Retina (tissue), 1 donor: Measurements from ENCODE around the gene PARG.
A peak's percentile ranks its signal among the peaks of the same experiment; 100 is the strongest.
"Not testable (repeated sequence)": the region's sequence is repeated elsewhere in the genome, so short reads cannot be mapped to it uniquely, and the experiment has no call there.

Experiments used
- DNase-seq: peaks from one replicate; pipeline ENCODE4 v3.0.0-alpha.2; 2016

PARG gene

DNA sequence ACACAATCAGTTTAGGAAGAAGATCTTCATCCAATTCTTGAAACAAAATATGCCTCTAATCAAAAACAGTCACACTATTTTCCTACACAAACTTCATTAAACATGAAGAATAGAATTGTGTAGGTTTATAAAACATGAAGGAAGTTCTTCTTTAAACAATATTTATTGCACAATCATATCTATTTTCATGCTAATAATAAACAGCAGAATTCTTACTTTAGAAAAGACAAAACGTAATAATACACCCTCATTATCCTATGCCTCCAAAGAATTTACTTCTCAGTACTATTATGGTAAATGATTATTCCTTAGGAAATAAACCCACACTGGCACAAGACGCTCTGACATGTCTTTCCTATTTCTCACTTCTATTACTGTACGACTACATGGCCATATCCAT is 41.4 kb downstream of the PARG start:
- not testable (repeated sequence) for DNase-seq

DNA sequence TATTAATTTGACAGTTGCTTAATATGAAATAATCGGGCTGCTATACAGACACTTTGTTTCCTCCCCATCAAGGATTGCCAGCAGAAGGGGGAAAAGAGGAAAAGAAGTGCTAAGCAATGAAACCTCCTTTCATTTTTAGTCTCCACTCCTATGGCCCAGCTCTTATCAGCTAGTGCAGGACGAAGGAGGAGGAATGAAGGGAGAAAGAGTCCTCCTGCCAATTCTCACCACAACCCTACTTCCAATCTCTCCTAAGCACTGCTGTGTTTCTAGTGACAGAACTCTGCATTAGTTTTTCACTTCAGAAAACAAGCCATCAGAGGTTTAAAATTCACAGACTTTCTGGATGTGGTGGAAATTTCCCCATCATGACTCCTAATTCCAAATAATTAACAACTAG is 41.8 kb downstream of the PARG start:
- DNase-seq: not testable (repeated sequence)

DNA sequence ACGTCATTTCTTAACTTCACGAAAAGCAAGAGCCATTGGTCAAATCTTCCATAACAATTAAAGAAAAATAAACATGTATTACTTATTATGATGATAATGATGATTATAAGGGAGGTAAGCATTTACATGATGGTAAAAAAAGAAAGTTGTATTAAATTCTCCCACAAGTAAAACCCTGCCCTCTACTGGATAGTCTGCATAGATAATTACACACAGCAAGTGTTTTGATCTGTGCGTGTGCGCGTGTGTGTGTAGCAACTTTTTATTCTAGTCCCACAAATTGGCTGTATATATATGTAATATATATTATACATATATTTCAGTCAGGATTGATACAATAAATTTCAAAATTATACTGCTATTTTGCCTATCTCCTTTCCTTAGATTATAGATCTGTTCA is 51.8 kb downstream of the PARG start:
- DNase-seq: not testable (repeated sequence)

DNA sequence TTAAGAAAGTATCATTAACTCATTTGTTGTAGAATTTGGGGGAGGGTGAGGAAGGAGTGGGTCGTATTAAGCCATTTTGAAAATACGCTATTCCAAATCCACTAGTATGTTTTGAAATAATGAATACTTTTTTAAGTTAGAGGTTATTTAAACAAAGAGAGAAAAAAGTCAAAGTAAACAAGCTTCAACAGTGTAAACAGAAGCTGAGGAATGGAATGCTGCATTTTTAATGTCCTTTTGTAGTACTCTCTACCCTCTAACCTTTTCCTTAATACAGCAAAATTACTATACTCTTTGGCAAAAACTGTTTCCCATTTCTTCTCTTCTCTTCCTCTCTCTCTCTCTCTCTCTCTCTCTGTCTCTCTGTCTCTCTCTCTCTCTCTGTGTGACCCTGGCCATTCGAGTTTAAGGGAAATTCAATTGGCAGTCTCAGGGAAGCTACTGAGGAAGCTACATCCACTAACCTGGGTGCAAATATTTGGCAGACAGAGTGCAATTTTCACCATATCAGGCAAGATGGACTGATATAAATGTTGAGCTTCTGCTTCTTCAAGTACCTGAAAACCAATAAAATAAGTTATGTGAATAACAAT is 57.0 kb downstream of the PARG start:
- DNase-seq: not testable (repeated sequence)

DNA sequence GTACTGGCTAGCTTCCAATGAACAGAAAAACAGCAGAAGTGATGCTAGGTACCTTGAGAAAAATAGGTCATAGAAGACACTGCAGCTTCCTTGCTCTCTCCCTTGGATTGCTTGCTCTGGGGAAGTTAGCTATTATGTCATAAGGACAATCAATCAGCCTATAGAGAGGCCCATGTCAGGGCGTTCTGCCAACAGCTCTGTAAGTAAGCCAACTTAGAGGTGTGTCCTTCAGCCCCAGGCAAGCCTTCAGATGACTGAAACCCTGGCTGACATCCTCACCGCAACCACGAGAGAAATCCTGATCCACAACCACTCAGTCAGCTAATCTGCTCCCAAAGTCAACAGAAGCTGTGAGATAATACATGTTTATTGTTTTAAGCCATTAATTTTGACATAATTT is 58.0 kb downstream of the PARG start:
- DNase-seq: not testable (repeated sequence)

DNA sequence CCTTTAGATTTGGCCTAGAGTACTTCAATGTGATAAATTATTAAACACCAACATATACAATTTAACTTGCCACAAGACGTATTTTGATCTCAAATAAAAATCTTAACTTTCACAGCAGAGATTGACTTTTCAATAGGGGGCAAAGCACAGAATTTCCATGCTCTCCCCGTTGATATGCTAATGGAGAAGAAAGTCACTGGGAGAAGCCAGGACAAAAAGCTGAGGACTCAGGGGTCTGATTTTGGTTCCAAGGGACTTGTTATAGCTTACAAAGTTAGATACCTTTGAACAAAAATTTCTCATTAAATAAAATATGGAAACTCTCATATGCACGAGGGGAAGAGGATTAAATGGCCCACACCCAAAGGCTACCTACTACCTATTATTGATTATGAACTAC is 59.5 kb downstream of the PARG start:
- DNase-seq: not testable (repeated sequence)

DNA sequence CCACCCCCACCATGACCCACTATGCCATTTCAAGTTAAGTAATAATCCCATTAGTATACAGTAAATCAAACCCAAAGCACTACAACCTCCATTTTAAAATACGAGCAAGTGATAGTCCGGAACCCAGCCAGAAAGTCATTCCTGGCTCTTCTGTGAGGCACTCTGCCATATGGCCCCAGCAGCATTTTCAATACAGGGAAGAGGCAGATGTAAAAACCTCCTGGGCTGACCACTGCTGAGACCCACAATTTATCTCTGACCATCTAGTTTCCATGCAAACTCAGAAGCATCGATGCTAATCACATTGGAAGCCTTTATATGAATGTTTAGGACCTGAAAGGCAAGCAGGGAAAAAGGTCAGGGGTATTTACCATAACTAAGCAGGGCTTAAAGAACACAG is 69.1 kb downstream of the PARG start:
- DNase-seq: not testable (repeated sequence)

DNA sequence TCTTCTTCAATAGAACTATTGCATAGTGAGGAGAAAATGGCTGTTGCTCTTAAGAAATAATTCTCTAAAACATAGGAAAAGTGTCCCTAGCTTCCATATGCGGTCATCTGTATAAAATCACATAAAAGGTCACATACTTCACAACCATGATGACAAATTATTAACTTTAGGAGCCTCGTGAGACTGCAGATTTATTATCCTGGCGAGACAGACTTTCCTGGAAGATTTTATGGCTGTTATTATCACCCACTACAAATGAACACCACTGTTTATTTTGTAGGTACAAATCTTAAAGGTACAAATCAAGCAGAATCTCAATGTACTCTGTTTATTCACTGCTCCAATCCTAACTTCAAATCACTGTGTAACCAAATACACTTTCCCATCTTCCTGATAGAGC is 70.4 kb downstream of the PARG start:
- DNase-seq: not testable (repeated sequence)

DNA sequence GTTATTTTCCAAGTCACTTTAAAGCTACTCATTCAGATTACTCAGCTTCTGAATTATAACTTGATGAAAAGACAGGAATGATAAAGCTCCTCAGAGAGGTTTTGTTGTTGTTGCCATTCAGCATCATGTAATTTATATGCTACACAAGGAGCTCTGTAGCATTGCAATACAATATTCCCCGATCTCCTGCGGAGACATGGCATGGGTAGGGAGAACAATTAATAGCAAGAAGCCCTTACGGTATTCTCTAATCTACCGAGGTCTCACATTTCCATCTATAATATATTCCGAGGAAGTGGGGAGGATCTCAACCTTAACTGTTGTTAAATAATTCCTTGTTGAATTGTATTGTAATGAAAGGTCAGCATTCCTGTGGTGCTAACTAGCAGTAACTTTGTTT is 81.9 kb downstream of the PARG start:
- not testable (repeated sequence) for DNase-seq

DNA sequence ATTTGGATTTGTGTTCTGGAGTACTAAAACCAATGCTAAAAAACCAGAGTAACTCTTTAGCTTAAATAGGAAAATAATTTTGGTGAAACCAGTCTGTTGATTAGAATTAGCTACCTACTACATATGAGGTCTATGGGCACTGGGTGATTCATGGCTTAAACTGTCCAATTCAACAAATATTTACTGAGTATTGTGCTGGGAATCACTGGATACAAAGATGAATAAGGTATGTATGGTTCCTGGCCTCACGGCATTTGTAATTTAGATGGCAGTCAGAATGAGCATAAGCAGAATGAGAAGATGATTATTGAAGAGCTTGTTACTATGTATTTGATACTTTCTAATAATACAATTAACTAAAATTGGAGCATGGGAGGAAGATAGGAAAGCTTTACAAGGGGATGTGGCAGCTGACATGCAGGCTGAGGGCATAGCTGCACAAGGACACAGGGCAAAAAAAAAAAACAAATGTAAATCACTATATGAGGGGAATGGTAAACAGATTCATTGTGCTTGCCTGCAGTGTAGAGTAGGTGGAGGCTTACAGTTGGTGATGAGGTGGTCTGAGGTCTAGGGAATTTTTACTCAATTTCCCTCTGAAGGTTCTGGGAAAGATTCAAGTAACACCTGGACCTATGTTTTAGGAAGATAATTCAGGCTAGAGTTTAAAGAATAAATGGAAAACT is 83.0 kb downstream of the PARG start:
- DNase-seq: not testable (repeated sequence)

DNA sequence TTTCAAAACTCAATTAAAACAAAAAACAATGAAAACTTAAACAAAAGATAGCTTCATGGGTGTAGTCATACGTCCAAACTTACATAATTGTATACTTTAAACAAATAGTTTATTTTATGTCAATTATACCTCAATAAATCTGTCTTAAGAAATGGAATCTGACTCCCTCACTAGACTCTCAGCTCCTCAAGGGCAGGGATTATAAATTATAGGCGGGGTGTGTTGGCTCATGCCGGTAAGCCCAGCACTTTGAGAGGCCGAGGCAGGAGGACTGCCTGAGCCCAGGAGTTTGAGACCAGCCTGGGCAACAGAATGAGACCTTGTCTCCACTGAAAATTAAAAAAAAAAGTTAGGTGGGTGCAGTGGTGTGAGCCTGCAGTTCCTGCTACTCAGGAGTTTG is 92.3 kb downstream of the PARG start:
- not testable (repeated sequence) for DNase-seq

DNA sequence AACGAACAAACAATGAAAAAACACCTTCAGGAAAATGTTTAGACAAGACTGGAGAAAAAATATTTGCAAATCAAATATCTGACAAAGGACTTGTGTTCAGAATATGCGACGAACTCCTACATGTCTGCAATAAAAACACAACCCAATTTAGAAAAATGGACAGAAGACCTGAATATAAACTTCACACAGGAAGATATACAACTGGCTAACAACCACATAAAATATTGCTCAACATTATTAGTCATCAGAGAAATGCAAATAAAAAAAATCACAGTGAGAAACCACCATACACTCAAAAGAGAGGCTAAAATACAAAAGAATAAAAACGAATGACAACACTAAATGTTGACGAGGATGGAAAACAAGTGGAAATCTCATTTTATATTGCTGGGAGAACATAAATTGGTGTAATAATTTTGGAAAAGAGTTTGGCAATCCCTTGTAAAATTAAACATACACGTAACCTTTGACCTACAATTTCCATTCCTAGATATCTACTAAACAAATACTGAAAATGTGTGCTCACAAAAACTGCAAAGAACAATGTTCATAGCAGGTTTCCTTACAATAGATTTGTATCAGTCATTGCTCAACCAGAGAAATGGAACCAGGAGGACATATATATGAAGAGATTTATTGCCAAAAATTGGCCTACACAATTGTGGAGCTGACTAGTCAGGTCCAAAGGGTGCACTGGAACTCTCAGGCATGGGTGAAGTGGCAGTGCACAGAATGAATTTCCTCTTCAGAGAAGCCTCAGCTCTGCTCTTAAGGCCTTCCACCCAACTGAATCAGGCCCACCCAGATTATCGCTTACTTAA is 96.8 kb downstream of the PARG start:
- no peak for DNase-seq

DNA sequence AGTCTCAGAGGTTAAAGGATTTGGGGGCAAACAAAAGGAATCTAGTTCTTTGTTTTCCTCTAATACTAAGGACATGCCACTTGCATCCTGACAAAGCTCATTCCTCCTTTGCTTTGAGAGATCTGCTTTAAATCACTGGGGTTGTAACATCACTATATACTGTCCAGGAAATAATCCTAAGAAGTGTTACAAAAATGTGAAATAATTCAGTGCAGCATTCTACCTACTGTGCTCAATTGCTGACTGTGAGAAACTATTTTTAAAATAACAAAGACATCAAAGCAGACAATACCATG is 99.5 kb downstream of the PARG start:
- not testable (repeated sequence) for DNase-seq

DNA sequence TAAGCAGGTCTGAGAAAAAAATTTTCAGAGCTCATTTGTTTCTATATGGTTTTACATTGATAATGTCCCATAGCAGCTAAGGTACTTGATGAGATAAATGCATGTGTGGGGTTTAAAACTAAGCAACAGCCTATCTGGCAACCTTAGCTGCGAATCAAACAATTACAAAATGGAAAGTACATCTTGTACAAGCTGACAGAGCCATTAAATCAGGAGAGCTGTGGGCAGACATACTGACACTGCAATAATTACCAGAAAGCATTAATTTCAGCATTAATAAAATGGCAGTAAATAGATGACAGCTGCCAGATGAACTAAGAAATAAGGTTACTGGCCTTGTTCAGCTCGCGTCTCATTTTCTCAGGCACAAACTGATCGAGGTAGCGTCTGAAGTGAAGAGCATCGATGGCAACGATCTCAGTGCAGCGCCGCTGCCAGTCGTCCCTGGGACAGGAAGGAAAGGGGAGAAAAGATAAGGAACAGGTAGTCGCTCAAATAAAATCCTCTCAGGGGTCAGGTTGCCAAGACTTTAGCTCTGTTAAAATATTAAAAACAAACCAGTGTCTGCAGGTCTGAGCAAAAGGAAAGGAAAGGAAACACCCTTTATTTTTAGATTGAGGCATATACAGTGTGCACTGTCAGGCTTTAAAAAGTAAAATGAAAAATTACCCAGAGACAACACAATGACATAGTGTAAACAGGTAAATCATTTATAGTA is 100.1 kb downstream of the PARG start:
- DNase-seq: no peak

DNA sequence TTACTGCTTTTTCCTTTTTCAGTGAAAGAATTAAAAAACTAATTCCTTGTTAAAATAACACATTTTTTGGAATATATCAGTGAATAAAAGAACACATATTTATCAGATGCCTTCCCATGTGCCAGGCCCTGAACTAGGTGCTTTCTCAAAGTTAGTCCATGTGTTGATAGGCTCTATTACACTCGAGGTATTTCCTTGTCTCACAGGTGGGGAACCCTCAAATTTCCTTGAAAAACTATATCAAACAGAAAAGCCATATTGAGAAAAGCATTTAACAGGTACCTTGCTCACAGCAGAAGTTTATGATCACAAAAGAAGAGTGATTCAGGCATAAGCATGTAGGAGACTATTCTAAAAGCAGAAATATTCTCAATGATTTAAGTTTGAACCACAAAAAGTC is 104.1 kb downstream of the PARG start:
- DNase-seq: no peak

DNA sequence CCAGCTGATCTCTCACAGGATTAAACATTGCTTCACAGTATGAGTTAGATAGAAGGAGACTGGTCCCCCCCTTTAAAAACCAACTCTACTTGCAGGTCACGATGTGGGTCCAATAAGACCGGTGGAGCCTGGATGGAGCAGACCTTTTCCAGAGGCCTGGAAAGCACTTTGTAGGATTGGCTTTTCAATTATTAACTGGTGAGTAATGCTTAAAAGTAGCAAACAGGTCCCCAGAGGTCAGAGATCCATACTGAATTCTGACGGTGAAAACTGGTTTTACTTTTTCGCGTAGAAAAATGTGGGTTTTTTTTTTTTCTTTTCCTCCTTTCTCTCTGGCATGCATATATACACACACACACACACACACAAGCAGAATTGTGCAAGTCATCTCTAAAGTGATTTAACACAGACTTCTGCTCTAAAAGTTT is 104.8 kb downstream of the PARG start:
- DNase-seq: peak; percentile 6

DNA sequence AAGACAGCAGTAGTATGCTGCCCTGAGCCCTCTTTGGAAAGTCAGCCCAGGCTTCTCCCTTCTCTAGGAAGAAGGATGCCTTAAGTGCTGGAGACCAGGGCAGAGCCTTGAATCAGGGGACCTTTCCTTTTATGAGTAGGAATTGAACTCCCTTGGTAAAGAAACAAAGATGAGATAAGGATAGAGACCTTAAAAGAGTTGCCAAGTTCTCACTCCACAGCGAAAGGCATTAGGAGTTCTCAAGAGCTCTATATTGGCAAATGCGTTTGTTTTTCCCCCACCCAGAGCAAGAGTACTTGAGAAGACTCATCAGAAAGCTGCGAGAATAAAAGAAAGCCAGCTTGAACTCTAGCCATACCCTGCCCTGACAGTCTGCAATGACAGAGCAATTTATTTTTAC is 106.9 kb downstream of the PARG start:
- no peak for DNase-seq

DNA sequence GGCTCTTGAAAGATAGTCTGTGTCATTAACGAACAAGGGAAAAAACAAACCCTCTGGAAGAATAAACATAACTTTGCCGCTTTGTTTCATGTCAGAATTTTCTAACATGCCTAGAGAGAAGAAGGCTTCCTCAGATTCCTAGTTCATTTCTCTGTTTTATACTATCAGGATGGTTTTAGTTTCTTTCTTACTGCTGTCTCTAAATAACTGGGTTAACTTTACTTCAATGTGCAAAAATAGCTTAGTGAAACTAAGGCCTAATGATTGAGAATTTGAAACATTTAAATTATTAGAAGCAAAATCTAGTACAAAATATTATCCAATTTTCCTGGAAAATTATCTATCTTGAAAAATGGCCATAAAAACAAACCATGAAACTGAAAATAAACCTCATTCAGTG is 107.6 kb downstream of the PARG start:
- DNase-seq: no peak

DNA sequence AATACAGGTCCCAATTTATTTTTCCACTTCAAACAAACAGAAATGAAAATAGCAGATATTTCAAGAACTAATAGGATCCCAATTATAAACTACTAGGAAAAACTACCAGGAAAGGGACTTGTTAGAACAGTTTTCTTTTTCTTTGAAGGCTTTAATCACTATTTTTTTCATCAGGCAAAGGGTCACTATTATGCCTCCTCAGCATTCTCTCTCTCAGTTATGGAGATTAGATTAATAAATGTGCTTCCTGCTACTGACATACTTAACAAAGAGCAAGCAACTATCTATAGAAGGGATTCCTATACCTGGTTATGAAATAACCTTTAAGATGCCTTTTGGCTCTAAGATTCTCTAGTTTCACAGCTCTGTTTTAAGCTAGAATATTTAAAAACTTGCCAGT is 108.7 kb downstream of the PARG start:
- DNase-seq: no peak

DNA sequence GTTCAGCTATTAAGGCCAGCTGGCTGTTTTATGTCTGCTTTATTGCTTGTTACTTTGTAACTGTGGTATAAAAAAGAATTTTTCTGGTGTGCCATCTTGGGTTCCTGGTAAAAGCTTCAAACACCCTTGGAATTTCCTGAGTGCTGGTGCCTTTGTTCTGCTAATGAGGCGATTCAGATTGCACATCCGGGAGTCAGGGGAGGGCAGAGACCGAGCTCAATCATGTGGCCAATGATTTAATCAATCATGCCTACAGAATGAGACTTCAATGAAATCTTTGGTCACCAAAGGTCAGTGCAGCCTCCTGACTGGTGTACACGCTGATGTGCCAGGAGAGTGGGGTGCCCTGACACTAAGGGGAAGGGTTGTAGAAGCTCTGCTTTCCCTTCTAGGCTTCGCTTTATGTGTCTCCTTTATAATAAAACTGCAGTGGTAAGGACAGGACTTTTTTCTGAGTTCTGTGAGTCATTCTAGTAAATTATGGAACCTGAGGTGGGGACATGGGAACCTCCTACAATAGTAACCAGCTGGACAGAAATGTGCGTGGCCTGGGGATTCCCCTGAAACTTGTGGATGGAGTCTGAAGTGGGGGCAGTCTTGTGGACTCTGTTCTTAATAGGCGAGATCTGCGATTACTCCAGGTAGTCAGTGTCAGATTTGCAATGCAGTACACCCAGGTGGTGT is 110.3 kb downstream of the PARG start:
- DNase-seq: peak; percentile 63

DNA sequence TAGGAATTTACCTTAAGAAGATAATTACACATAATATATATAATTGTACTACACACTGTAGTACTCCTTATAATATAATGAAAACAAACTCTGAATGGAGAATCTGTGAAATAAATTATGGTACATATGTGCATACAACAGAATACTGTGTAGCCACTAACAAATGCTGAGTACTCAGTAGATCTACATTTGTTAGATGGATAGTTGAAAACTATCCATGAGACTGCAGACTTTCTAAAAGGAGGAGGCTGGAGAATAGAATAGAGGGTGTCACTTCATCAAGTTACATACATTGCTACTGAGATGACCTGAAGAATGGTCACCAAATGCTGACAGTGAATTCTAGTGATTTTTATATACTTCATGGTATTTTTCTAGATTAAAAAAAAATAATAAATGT is 111.0 kb downstream of the PARG start:
- no peak for DNase-seq

DNA sequence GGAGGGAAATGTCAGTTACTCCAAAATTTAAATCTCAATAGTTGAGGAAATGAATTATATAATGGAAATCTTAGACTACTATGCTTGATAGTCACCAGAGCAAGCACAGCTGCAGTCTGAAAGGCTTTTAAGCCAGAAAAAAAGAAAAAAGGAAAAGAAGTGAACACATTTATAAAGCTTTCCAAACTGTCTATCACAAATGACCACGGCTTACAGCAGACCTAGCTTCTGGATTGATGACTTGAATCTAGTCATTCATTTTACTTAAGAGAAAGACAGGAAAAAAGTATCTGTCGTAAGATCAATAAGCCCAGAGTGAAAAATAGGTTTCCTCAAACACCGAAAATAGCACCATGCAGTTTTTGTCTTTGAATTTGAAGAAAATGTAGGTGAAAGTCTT is 111.8 kb downstream of the PARG start:
- DNase-seq: no peak

DNA sequence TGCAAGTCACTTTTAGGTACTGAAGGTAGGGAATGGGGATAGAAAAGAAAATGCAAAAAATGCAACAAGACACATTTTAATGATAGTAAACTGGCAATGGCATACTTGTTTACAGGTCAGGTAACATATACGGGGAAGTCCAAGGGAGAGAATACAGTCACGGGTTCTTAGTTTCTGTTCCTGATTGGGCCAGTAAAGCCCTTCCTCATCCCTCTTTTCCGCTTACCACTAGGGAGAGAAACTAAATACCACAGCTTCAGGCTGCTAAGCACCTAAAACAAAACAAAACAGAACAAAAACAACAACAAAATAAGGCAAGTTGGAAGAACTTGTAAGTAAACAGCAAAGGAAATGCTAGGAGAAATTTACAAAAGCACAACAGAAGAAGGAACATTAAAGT is 114.5 kb downstream of the PARG start:
- no peak for DNase-seq
